ENCODE data around the gene TNFRSF1A. TPM values are rescaled to one million over a fixed set of nuclear protein-coding genes. Genes with fewer than 3 reads are reported as not detected.

TNFRSF1A gene
- total RNA-seq, 1 experiment from 2014 or later: 44.1 TPM

- TF ChIP-seq AR (CRISPR knock-in tag; IDR thresholded peaks at IDR 0.05) (no peak), TCF7 (CRISPR knock-in tag; IDR thresholded peaks at IDR 0.05; ENCODE audit: low read depth) (0 out of 2 replicates have a peak, but pooled peaks have one; percentile 47), ELF4 (CRISPR knock-in tag; IDR thresholded peaks at IDR 0.05; ENCODE audit: low read depth) (0 out of 2 replicates have a peak, but pooled peaks have one; percentile 78), HMGXB4 (CRISPR knock-in tag; IDR thresholded peaks at IDR 0.05) (peak; percentile 87), FOXP1 (CRISPR knock-in tag; IDR thresholded peaks at IDR 0.05; ENCODE audit: borderline replicate concordance) (no peak; the same call in 1 of the 2 replicates), FOXK1 (CRISPR knock-in tag; IDR thresholded peaks at IDR 0.05) (no peak; the same call in 1 of the 2 replicates), ZBTB21 (CRISPR knock-in tag; IDR thresholded peaks at IDR 0.05; ENCODE audit: borderline replicate concordance) (peak; percentile 42; the same call in 1 of the 2 replicates), CBFB (CRISPR knock-in tag; IDR thresholded peaks at IDR 0.05; ENCODE audit: low read depth) (no peak), E2F1 (CRISPR knock-in tag; IDR thresholded peaks at IDR 0.05) (0 out of 2 replicates have a peak, but pooled peaks have one; percentile 72), CREM (CRISPR knock-in tag; IDR thresholded peaks at IDR 0.05) (0 out of 2 replicates have a peak, but pooled peaks have one; percentile 49), FOXP4 (CRISPR knock-in tag; IDR thresholded peaks at IDR 0.05) (0 out of 2 replicates have a peak, but pooled peaks have one; percentile 35), ZSCAN18 (CRISPR knock-in tag; IDR thresholded peaks at IDR 0.05) (no peak), KAT7 (CRISPR knock-in tag; IDR thresholded peaks at IDR 0.05; ENCODE audit: borderline replicate concordance) (no peak), RORB (CRISPR knock-in tag; IDR thresholded peaks at IDR 0.05) (no peak), ETV6 (CRISPR knock-in tag; IDR thresholded peaks at IDR 0.05) (no peak), ZNF138 (CRISPR knock-in tag; conservative IDR thresholded peaks at IDR 0.05) (no peak), NR2C2 (CRISPR knock-in tag; IDR thresholded peaks at IDR 0.05) (peak; percentile 32; the same call in 1 of the 2 replicates), ZNF423 (CRISPR knock-in tag; IDR thresholded peaks at IDR 0.05) (no peak), PREB (CRISPR knock-in tag; IDR thresholded peaks at IDR 0.05; ENCODE audit: borderline replicate concordance) (no peak), CTCF (IDR thresholded peaks at IDR 0.05) (no peak), TEAD1 (CRISPR knock-in tag; IDR thresholded peaks at IDR 0.05) (peak; percentile 50; the same call in 1 of the 2 replicates), MLX (CRISPR knock-in tag; IDR thresholded peaks at IDR 0.05) (0 out of 2 replicates have a peak, but pooled peaks have one; percentile 64), OVOL2 (CRISPR knock-in tag; IDR thresholded peaks at IDR 0.05; ENCODE audit: borderline replicate concordance) (no peak), TP53 (CRISPR knock-in tag; IDR thresholded peaks at IDR 0.05) (0 out of 2 replicates have a peak, but pooled peaks have one; percentile 88)
These were observed 42.0 kb upstream of the TNFRSF1A start, which contains the start of gene LTBR (continued) for GRCh38 chr12:6383572-6384498.
